ENCODE results near the gene MCMBP.
"Not testable (repeated sequence)": the region's sequence is repeated elsewhere in the genome, so short reads cannot be mapped to it uniquely, and the experiment has no call there.

The MCMBP gene

GRCh38 chr10:119892188-119893065 lies 19.8 kb upstream of the MCMBP start, which contains the start of gene SEC23IP:
Gene SEC23IP (plus strand): TSS chr10:119892730. CDS start chr10:119892783, 53 bp downstream.
- H3K4me3 ChIP-seq (ENCODE audit: low read depth, low read length): peak within 1 kb of the TSS; percentile 99
- in situ Hi-C loops (cut with HindIII; ENCODE audit: low sequenced_read_pairs): no loop called here
- peak; percentile 95 for DNase-seq (ENCODE audit: low read depth, low spot score)
- no peak for TF ChIP-seq CTCF (IDR thresholded peaks at IDR 0.05; ENCODE audit: low read depth, low read length)

GRCh38 chr10:119891849-119892187 lies 19.2 kb upstream of the MCMBP start:
- in situ Hi-C loops (cut with HindIII; ENCODE audit: low sequenced_read_pairs); DNase-seq (ENCODE audit: low read depth, low spot score): not testable (repeated sequence)
- H3K4me3 ChIP-seq (ENCODE audit: low read depth, low read length): peak overlapping the region; percentile 99

- in situ Hi-C loops (cut with HindIII; ENCODE audit: low sequenced_read_pairs); H3K4me3 ChIP-seq (ENCODE audit: low read depth, low read length); DNase-seq (ENCODE audit: low read depth, low spot score): not testable (repeated sequence)
Observed at GRCh38 chr10:119890307-119890706, 17.7 kb upstream of the MCMBP start.

- H3K4me3 ChIP-seq (ENCODE audit: low read depth, low read length); in situ Hi-C loops (cut with HindIII; ENCODE audit: low sequenced_read_pairs); DNase-seq (ENCODE audit: low read depth, low spot score): not testable (repeated sequence)
Observed at GRCh38 chr10:119889201-119889600, 16.6 kb upstream of the MCMBP start.

GRCh38 chr10:119888715-119889114 lies 16.1 kb upstream of the MCMBP start:
- DNase-seq (ENCODE audit: low read depth, low spot score); in situ Hi-C loops (cut with HindIII; ENCODE audit: low sequenced_read_pairs); H3K4me3 ChIP-seq (ENCODE audit: low read depth, low read length): not testable (repeated sequence)

GRCh38 chr10:119886070-119886469 lies 13.4 kb upstream of the MCMBP start:
- H3K4me3 ChIP-seq (ENCODE audit: low read depth, low read length); DNase-seq (ENCODE audit: low read depth, low spot score); in situ Hi-C loops (cut with HindIII; ENCODE audit: low sequenced_read_pairs): not testable (repeated sequence)

GRCh38 chr10:119883901-119884611 lies 11.4 kb upstream of the MCMBP start:
- in situ Hi-C loops (cut with HindIII; ENCODE audit: low sequenced_read_pairs); H3K4me3 ChIP-seq (ENCODE audit: low read depth, low read length); DNase-seq (ENCODE audit: low read depth, low spot score): not testable (repeated sequence)

GRCh38 chr10:119878524-119878923 lies 5.9 kb upstream of the MCMBP start:
- no peak for DNase-seq (ENCODE audit: low read depth, low spot score)
- no peak overlapping the region for H3K4me3 ChIP-seq (ENCODE audit: low read depth, low read length)
- in situ Hi-C loops (cut with HindIII; ENCODE audit: low sequenced_read_pairs): no loop called here
- TF ChIP-seq CTCF (IDR thresholded peaks at IDR 0.05; ENCODE audit: low read depth, low read length): no peak

- in situ Hi-C loops (cut with HindIII; ENCODE audit: low sequenced_read_pairs): no loop called here
- no peak for TF ChIP-seq CTCF (IDR thresholded peaks at IDR 0.05; ENCODE audit: low read depth, low read length)
- H3K4me3 ChIP-seq (ENCODE audit: low read depth, low read length): peak overlapping the region; percentile 78
- peak; percentile 82 for DNase-seq (ENCODE audit: low read depth, low spot score)
Observed at GRCh38 chr10:119872860-119873681, 428 bp upstream of the MCMBP start.
